NOMO-1 treated with DMSO at 0.1 percent for 48 hours (cell line): ENCODE results near the gene EHMT2.
A peak's percentile ranks its signal among the peaks of the same experiment; 100 is the strongest.
"Not testable (repeated sequence)": the region's sequence is repeated elsewhere in the genome, so short reads cannot be mapped to it uniquely, and the experiment has no call there.

ENCODE experiments used
- DNase-seq: peaks from one replicate; lab custom pipeline; 2025; ENCODE audit not compliant: unreplicated experiment; lab: John Stamatoyannopoulos, UW

The EHMT2 gene

GRCh38 chr6:31897612-31898382, at the start of gene EHMT2:
EHMT2 (minus strand) TSS chr6:31897698; CDS start chr6:31897677, 21 bp downstream.
- peak; percentile 82 for DNase-seq

DNA sequence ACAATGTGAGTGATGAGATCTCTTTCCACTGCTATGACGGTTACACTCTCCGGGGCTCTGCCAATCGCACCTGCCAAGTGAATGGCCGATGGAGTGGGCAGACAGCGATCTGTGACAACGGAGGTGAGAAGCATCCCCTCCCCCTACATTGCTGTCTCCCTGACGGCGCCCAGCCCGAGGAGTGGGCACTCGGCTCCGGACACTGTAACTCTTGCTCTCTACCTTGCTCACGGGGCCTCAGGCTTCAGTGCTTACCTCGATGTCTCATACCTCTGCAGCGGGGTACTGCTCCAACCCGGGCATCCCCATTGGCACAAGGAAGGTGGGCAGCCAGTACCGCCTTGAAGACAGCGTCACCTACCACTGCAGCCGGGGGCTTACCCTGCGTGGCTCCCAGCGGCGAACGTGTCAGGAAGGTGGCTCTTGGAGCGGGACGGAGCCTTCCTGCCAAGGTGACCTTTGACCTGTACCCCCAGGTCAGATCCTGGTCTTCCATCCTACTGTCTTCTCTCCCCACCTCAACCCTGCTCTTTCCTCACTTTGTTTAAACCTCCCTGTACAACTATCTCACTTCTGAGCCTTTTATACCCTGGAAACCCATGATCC, 49.7 kb upstream of the EHMT2 start:
- no peak for DNase-seq

- no peak for DNase-seq
Measured at GRCh38 chr6:31946370-31946885, 48.9 kb upstream of the EHMT2 start.

DNA sequence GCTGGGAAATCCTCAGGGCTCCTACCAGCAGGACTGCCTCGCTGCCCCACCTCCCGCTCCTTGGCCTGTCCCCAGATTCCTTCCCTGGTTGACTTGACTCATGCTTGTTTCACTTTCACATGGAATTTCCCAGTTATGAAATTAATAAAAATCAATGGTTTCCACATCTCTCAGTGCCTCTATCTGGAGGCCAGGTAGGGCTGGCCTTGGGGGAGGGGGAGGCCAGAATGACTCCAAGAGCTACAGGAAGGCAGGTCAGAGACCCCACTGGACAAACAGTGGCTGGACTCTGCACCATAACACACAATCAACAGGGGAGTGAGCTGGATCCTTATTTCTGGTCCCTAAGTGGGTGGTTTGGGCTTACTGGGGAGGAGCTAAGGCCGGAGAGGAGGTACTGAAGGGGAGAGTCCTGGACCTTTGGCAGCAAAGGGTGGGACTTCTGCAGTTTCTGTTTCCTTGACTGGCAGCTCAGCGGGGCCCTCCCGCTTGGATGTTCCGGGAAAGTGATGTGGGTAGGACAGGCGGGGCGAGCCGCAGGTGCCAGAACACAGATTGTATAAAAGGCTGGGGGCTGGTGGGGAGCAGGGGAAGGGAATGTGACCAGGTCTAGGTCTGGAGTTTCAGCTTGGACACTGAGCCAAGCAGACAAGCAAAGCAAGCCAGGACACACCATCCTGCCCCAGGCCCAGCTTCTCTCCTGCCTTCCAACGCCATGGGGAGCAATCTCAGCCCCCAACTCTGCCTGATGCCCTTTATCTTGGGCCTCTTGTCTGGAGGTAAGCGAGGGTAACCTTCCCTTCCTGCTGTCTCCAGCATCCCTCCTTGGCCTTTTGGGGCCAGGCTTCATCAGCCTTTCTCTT, 48.2 kb upstream of the EHMT2 start, which contains the start of gene CFB:
Gene CFB (plus strand): TSS at position 589 of the 863 bp plus-strand sequence. CDS start 127 bp downstream, at position 716.
- no peak for DNase-seq

- DNase-seq = no peak
Measured at GRCh38 chr6:31945154-31945506, 47.6 kb upstream of the EHMT2 start.

DNA sequence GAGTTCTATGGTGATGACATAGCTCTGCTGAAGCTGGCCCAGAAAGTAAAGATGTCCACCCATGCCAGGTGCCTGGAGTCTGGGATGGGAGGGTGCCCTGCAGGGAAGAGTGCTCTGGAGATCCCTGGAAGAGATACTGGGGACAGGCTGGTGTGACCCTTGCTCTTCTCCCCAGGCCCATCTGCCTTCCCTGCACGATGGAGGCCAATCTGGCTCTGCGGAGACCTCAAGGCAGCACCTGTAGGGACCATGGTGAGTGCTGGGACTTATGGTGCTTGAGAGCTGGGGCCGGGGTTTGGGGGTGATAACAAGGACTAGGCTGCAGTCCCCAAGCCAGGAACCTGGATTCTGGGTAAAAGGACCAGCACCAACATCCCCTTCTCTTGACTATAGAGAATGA, 46.2 kb upstream of the EHMT2 start:
- no peak for DNase-seq

DNA sequence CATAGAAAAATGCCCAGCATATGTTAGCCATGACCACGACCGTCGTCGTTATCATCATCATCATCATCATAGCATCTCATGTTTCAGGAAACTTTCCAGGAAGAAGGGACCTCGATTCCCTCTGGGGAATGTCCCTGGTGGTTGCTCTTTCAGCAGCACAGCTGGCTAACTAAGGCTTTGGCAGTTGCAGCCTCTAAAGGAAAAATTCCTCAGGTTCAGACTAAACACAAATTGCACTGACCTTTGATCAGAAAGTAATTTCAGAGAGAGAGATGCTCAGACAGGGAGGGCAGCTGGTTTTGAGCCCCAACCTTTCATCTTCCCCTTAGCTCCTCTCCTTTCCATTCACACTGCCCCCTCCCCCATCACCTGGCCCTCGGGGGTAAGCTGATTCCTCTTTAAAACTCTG, 42.8 kb upstream of the EHMT2 start:
- DNase-seq = no peak

GRCh38 chr6:31935823-31936222, 38.3 kb upstream of the EHMT2 start:
- no peak for DNase-seq

DNA sequence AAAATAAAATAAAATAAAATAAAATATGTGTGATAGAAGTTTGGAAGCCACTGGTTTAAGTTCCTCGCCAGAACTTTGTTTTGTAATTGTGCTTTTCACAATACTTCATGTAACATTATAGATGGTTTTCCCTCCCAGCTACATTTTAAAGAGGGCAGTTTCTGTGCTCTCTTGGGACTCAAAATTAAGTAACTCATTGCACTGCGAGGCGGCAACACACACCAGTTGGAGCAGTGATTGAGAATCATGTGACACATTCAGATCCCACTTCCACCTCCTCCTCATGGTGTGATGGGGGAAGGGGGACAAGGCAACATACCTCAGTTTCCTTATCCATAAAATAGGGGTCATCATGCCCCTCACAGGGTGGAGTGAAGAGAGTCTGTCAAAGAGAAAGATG, 37.5 kb upstream of the EHMT2 start:
- DNase-seq = no peak

DNA sequence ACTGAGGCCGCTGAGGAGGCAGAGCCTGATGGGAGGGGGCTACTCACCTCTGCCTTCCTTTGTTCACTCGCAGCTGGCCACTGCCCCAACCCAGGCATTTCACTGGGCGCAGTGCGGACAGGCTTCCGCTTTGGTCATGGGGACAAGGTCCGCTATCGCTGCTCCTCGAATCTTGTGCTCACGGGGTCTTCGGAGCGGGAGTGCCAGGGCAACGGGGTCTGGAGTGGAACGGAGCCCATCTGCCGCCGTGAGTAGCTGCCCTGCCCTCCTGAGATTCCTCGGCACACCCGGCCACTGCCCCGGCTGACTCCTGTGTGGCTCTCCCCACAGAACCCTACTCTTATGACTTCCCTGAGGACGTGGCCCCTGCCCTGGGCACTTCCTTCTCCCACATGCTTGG, 36.0 kb upstream of the EHMT2 start:
- no peak for DNase-seq

GRCh38 chr6:31932137-31932536, 34.6 kb upstream of the EHMT2 start:
- not testable (repeated sequence) for DNase-seq

DNA sequence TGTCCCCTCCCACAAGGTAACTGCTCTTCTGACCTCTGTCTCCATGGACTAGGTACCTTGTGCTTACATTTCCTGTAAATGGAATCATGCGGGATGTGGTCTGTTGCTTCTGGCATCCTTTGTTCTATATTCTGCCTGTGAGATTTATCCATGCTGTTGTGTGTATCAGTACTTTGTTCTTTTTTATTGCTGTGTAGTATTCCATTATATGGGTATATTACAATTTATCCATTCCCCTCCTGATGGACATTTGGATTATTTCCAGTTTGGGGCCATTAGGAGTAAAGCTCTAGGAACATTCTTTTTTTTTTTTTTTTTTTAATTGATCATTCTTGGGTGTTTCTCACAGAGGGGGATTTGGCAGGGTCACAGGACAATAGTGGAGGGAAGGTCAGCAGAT, 33.5 kb upstream of the EHMT2 start:
- DNase-seq = no peak

DNA sequence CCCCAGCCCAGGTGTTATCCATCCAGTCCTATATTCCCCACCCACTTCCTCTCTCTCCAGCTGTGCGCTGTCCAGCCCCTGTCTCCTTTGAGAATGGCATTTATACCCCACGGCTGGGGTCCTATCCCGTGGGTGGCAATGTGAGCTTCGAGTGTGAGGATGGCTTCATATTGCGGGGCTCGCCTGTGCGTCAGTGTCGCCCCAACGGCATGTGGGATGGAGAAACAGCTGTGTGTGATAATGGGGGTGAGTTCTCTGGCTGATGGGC, 31.1 kb upstream of the EHMT2 start:
- DNase-seq = no peak

GRCh38 chr6:31927863-31928671, 30.6 kb upstream of the EHMT2 start:
- DNase-seq = no peak

DNA sequence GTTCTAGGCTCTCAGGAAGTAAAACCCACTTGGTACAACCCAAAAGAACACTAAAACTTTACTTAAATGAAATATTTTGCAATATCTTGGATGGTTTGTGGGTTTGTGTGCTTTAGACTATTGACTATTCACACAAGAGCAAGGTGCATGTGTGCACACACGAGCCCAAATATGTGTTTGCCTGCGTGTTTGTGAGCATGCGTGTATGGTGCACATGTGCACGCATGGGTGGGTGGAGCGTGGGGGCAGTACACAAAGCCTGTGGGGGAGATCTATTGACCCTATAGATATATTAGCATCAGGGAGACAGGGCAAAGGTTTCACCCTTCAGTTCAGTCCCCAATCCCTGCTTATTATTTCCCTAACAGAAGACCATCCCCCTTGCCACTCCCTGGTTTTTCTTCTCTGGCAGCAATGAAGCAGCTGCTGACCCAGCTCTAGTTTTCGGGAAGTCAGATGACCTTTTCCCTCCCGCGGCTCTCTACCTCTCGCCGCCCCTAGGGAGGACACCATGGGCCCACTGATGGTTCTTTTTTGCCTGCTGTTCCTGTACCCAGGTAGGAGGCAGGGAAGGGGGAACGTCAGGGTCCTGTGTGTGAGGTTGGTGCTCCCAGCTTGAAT, 29.9 kb upstream of the EHMT2 start, which contains the start of gene C2:
Gene C2 (plus strand): TSS at position 476 of the 621 bp plus-strand sequence. CDS start 36 bp downstream, at position 512.
- DNase-seq = no peak

GRCh38 chr6:31922942-31923341, 25.4 kb upstream of the EHMT2 start:
- DNase-seq = no peak

GRCh38 chr6:31920811-31921210, 23.3 kb upstream of the EHMT2 start:
- peak; percentile 61 for DNase-seq

DNA sequence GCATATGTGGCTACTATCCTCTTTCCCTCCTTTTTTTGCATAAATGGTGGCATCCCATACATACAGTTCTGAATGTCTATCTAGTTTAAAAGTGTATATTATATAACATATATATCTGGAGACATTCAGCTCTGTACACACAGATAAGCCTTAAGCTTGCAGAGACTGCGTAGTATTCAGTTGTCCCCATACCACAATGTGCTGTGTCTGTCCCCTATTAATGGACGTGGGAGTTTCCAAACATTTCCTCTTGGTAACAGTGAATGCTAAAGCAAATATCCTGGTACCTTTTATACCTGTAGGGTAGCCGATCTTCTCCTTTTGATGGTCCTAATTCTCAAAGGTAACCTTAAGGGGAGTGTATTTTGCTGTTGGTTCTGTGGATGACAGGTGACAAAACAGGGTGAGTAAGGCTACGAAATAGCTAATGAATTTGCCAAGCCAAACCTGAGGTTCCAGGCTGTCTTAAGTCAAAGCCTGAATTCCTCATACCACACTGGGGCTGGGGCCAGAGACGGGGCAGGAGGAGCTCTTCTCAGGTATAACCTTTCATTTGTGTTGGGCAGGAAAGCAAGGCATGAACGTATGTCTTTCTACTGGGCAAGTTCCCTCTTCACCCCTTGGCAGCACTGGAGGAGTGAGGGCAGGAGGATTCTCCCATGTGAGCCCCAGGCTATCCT, 22.3 kb upstream of the EHMT2 start:
- no peak for DNase-seq

GRCh38 chr6:31918069-31918720, 20.7 kb upstream of the EHMT2 start:
- no peak for DNase-seq
